Memory B cell (primary cell): ENCODE data around the gene TMEM229B.

ENCODE experiments used
- ATAC-seq: fragments of 150-1000 bp; cut with Tn5 transposase; 2 replicates; pipeline ENCODE4 v1.10.0; 2021; ENCODE audit warnings: low read depth, mild to moderate bottlenecking, moderate library complexity
- DNase-seq, 2 donors: peaks; one replicate each; pipeline ENCODE4 v3.0.0; 2022; ENCODE audit warnings: low spot score in 2 of 2
- H3K27ac Mint-ChIP-seq: one replicate; pipeline ENCODE4 v1.8.0; 2022; ENCODE audit warnings: mild to moderate bottlenecking, moderate library complexity, mixed read lengths
- H3K27me3 Mint-ChIP-seq: one replicate; pipeline ENCODE4 v1.8.0; 2022; ENCODE audit warnings: mixed read lengths
- H3K36me3 Mint-ChIP-seq: one replicate; pipeline ENCODE4 v1.8.0; 2022; ENCODE audit warnings: mild to moderate bottlenecking, mixed read lengths
- H3K4me1 Mint-ChIP-seq: one replicate; pipeline ENCODE4 v1.8.0; 2022; ENCODE audit warnings: mixed read lengths
- H3K4me3 Mint-ChIP-seq: one replicate; pipeline ENCODE4 v1.8.0; 2022; ENCODE audit warnings: mild to moderate bottlenecking, moderate library complexity, mixed read lengths
- H3K9me3 Mint-ChIP-seq: one replicate; pipeline ENCODE4 v1.8.0; 2022; ENCODE audit warnings: mixed read lengths

The TMEM229B gene

GRCh38 chr14:67424539-67424938 is 64.0 kb downstream of the TMEM229B start:
- Mint-ChIP-seq H3K4me3 (no peak overlapping the region), H3K4me1 (peaks cover 3% of the 10 kb centered on the region), H3K27ac (no peak overlapping the region), H3K9me3 (no peaks in the 10 kb centered on the region), H3K27me3 (peaks cover 10% of the 10 kb centered on the region), H3K36me3 (no peaks in the 10 kb centered on the region)
- no peak for DNase-seq
- ATAC-seq = no peak

GRCh38 chr14:67423424-67423823 is 65.1 kb downstream of the TMEM229B start:
- DNase-seq (no peak), ATAC-seq (no peak)
- Mint-ChIP-seq H3K4me3 (no peak overlapping the region), H3K36me3 (no peaks in the 10 kb centered on the region), H3K27me3 (peaks cover 8% of the 10 kb centered on the region), H3K4me1 (peaks cover 3% of the 10 kb centered on the region), H3K27ac (no peak overlapping the region), H3K9me3 (no peaks in the 10 kb centered on the region)

GRCh38 chr14:67421356-67422224 is 66.9 kb downstream of the TMEM229B start:
- ATAC-seq = no peak
- no peak overlapping the region for H3K27ac Mint-ChIP-seq
- no peak overlapping the region for H3K4me3 Mint-ChIP-seq
- DNase-seq = no peak
- H3K36me3 Mint-ChIP-seq = no peaks in the 10 kb centered on the region
- peaks cover 7% of the 10 kb centered on the region for H3K27me3 Mint-ChIP-seq
- no peaks in the 10 kb centered on the region for H3K9me3 Mint-ChIP-seq
- peaks cover 4% of the 10 kb centered on the region for H3K4me1 Mint-ChIP-seq
